ENCODE measurements around the gene CCT8.

GRCh38 chr21:29055080-29055479, 18.4 kb downstream of the CCT8 start:
- TF ChIP-seq PATZ1 (CRISPR knock-in tag; IDR thresholded peaks at IDR 0.05; ENCODE audit: borderline replicate concordance) (no peak), GLIS3 (CRISPR knock-in tag; IDR thresholded peaks at IDR 0.05) (no peak), ISL1 (CRISPR knock-in tag; IDR thresholded peaks at IDR 0.05) (no peak)
